ENCODE results near the gene HTR2C. TPM values are rescaled to one million over a fixed set of nuclear protein-coding genes. Genes with fewer than 3 reads are reported as not detected.

Gene HTR2C
- total and polyA plus RNA-seq, 10 of the 15 experiments (the other 5 are each of a cell fraction or from before 2014, with no cell fraction given) = 0.03 TPM; not detected in 9

DNA sequence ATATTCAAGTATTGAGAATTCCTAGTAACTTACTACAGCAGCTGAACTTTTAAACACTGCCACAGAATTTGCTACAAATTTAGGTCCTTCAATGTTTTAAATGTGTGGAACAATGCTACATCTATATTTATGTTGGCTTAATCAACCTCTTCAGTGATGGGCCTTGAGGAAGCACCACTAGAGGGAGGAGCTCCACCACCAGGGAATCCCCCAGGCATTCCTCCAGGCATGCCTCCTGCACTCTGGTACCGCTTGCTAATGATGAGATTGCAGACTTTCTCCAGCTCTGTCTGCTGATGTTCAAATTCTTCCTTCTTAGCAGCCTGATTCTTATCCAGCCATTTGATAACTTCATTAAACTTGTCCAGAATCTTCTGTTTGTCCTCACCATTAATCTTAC is 190.8 kb downstream of the HTR2C start:
- ChIA-PET SMC1A (ENCODE audit: uncharacterized antibody, unreplicated experiment) (no interaction called here), POLR2A (no interaction called here), CTCF (no interaction called here), RAD21 (ENCODE audit: unreplicated experiment) (no interaction called here)
- Histone ChIP-seq H3K36me3 (ENCODE audit: control insufficient read depth in 2 of 2, insufficient read depth in 2 of 2, low read length in 1 of 2) (no peaks in the 10 kb centered on the region), H3K9ac (ENCODE audit: control insufficient read depth, insufficient read depth, low read length) (no peak overlapping the region), H3K4me2 (ENCODE audit: control insufficient read depth, insufficient read depth) (no peak overlapping the region), H2AFZ (ENCODE audit: control insufficient read depth, low read depth, low read length) (no peak overlapping the region), H3K9me3 (replicated peaks; ENCODE audit: control insufficient read depth, insufficient read depth, low read length) (no peaks in the 10 kb centered on the region), H3K4me1 (ENCODE audit: control insufficient read depth, insufficient read depth, low read length) (no peaks in the 10 kb centered on the region), H4K20me1 (ENCODE audit: control insufficient read depth, insufficient read depth) (no peaks in the 10 kb centered on the region), H3K27ac (ENCODE audit: control insufficient read depth, insufficient read depth) (no peak overlapping the region), H3K27me3 (replicated peaks in 1 of 2; ENCODE audit: control insufficient read depth in 2 of 2, insufficient read depth in 2 of 2, low read length in 1 of 2) (no peaks in the 10 kb centered on the region), H3K79me2 (ENCODE audit: control insufficient read depth, insufficient read depth, low read length) (no peaks in the 10 kb centered on the region), H3K4me3 (no peak overlapping the region)
- ATAC-seq (no peak), DNase-seq (ENCODE audit: low read depth, low spot score) (no peak), FAIRE-seq (no peak)
- intact Hi-C loops (cut with micrococcal nuclease; ENCODE audit: unreplicated experiment) = no loop called here
- WGBS (ENCODE audit: insufficient coverage, insufficient replicate concordance, low lambda C conversion rate, missing lambda C conversion rate) = 33% methylated on average over 1 of the region's 1 CpG
- BruUV-seq (replicated peaks) = no TSS peak
- in situ Hi-C loops (cut with MboI) = no loop called here
- TF ChIP-seq, protein P1, sequence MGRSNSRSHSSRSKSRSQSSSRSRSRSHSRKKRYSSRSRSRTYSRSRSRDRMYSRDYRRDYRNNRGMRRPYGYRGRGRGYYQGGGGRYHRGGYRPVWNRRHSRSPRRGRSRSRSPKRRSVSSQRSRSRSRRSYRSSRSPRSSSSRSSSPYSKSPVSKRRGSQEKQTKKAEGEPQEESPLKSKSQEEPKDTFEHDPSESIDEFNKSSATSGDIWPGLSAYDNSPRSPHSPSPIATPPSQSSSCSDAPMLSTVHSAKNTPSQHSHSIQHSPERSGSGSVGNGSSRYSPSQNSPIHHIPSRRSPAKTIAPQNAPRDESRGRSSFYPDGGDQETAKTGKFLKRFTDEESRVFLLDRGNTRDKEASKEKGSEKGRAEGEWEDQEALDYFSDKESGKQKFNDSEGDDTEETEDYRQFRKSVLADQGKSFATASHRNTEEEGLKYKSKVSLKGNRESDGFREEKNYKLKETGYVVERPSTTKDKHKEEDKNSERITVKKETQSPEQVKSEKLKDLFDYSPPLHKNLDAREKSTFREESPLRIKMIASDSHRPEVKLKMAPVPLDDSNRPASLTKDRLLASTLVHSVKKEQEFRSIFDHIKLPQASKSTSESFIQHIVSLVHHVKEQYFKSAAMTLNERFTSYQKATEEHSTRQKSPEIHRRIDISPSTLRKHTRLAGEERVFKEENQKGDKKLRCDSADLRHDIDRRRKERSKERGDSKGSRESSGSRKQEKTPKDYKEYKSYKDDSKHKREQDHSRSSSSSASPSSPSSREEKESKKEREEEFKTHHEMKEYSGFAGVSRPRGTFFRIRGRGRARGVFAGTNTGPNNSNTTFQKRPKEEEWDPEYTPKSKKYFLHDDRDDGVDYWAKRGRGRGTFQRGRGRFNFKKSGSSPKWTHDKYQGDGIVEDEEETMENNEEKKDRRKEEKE (IDR thresholded peaks at IDR 0.05) = no peak
- TF ChIP-seq, protein P2, sequence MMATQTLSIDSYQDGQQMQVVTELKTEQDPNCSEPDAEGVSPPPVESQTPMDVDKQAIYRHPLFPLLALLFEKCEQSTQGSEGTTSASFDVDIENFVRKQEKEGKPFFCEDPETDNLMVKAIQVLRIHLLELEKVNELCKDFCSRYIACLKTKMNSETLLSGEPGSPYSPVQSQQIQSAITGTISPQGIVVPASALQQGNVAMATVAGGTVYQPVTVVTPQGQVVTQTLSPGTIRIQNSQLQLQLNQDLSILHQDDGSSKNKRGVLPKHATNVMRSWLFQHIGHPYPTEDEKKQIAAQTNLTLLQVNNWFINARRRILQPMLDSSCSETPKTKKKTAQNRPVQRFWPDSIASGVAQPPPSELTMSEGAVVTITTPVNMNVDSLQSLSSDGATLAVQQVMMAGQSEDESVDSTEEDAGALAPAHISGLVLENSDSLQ (IDR thresholded peaks at IDR 0.05) = no peak
- TF ChIP-seq, protein P3, sequence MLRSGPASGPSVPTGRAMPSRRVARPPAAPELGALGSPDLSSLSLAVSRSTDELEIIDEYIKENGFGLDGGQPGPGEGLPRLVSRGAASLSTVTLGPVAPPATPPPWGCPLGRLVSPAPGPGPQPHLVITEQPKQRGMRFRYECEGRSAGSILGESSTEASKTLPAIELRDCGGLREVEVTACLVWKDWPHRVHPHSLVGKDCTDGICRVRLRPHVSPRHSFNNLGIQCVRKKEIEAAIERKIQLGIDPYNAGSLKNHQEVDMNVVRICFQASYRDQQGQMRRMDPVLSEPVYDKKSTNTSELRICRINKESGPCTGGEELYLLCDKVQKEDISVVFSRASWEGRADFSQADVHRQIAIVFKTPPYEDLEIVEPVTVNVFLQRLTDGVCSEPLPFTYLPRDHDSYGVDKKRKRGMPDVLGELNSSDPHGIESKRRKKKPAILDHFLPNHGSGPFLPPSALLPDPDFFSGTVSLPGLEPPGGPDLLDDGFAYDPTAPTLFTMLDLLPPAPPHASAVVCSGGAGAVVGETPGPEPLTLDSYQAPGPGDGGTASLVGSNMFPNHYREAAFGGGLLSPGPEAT (IDR thresholded peaks at IDR 0.05; ENCODE audit: low read depth) = no peak

Measured in GM12878 (cell line).